Cardiac muscle cell (in vitro differentiated cells and primary cell): ENCODE results near the gene LPCAT2. TPM values are rescaled to one million over a fixed set of nuclear protein-coding genes. Genes with fewer than 3 reads are reported as not detected.

Experiments used
- DNase-seq, 2 donors: peaks; one replicate each; pipeline versions ENCODE4 v3.0.0 to v3.0.0-alpha.2; 2010 to 2017; ENCODE audit warnings: low read depth in 1 of 2, low spot score in 1 of 2
- H3K27ac ChIP-seq: fragments of 200-600 bp; sonication (generic); 2 replicates; pipeline ENCODE4 v1.5.1; 2016
- H3K27me3 ChIP-seq: fragments of 200-600 bp; sonication (generic); 2 replicates; pipeline ENCODE4 v1.6.0; 2016; ENCODE audit warnings: control low read depth
- H3K36me3 ChIP-seq: fragments of 200-600 bp; sonication (generic); 2 replicates; pipeline ENCODE4 v1.5.1; 2016; ENCODE audit warnings: control low read depth
- H3K4me1 ChIP-seq: fragments of 200-600 bp; sonication (generic); 2 replicates; pipeline ENCODE4 v1.8.1; 2017; ENCODE audit warnings: low read depth, mild to moderate bottlenecking, mixed run types
- H3K4me3 ChIP-seq: fragments of 200-600 bp; sonication (generic); 2 replicates; pipeline ENCODE4 v1.5.1; 2016; ENCODE audit warnings: mild to moderate bottlenecking
- H3K9me3 ChIP-seq: fragments of 200-600 bp; sonication (generic); 2 replicates; pipeline ENCODE4 v1.5.1; 2017; ENCODE audit warnings: low read depth, mild to moderate bottlenecking, control low read depth
- CTCF ChIP-seq: IDR thresholded peaks from 2 replicates; pipeline ENCODE4 v1.5.1; 2012; ENCODE audit warnings: low read depth, mild to moderate bottlenecking, low read length
- polyA plus RNA-seq: library from polyadenylated mRNA; unstranded; fragments of >200 nt; fragmentation: Nextera tagmentation; extraction: Ambion mirVana; gene quantifications from 2 replicates; pipeline ENCODE4 v1.2.1, GENCODE V29; 2016
- total RNA-seq: library from RNA; depleted of rRNA; stranded (reverse); fragments of >200 nt; gene quantifications from 2 replicates; pipeline ENCODE4 v1.2.3, GENCODE V29; 2016

LPCAT2 gene
- total and polyA plus RNA-seq, 2 experiments from 2014 or later = 4.0 to 6.2 TPM

DNA sequence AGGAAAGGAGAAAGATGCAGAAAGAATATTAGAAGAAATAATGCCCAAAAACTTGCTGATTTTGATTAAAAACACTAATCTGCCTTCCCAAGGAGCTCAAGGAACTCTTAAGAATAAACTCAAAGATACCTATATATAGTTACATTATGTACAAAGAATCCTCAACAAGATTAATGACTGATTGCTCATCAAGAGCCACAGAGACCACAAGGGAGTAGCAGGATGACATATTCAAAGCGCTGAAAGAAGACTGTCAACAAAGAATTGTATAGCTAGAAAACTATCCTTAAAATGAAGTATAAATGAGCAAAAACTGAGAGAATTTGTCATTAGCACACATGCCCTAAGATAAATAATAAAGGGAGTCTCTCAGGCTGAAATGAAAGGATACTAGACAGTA, 6.2 kb downstream of the LPCAT2 start:
- Histone ChIP-seq H3K27ac (no peak overlapping the region), H3K9me3 (no peaks in the 10 kb centered on the region), H3K36me3 (no peaks in the 10 kb centered on the region), H3K4me3 (no peak overlapping the region), H3K4me1 (no peaks in the 10 kb centered on the region), H3K27me3 (peaks cover 3% of the 10 kb centered on the region)
- no peak for TF ChIP-seq CTCF
- DNase-seq = no peak

- Histone ChIP-seq H3K4me3 (no peak overlapping the region), H3K4me1 (no peaks in the 10 kb centered on the region), H3K27me3 (no peaks in the 10 kb centered on the region), H3K27ac (no peak overlapping the region), H3K36me3 (no peaks in the 10 kb centered on the region), H3K9me3 (no peaks in the 10 kb centered on the region)
- DNase-seq = no peak
- no peak for TF ChIP-seq CTCF
These were observed 12.9 kb downstream of the LPCAT2 start for GRCh38 chr16:55521792-55522191.

GRCh38 chr16:55526441-55526840, 17.6 kb downstream of the LPCAT2 start:
- H3K4me1 ChIP-seq = no peaks in the 10 kb centered on the region

GRCh38 chr16:55527885-55528284, 19.0 kb downstream of the LPCAT2 start:
- no peaks in the 10 kb centered on the region for H3K27me3 ChIP-seq
- no peaks in the 10 kb centered on the region for H3K36me3 ChIP-seq
- no peak for TF ChIP-seq CTCF
- H3K4me1 ChIP-seq = no peaks in the 10 kb centered on the region
- no peak for DNase-seq
- H3K4me3 ChIP-seq = no peak overlapping the region
- H3K27ac ChIP-seq = no peak overlapping the region
- H3K9me3 ChIP-seq = no peaks in the 10 kb centered on the region

More at GRCh38 chr16:55526441-55526840, 17.6 kb downstream of the LPCAT2 start:
- DNase-seq = peak in 1 of 2 donors; percentile 58
- Histone ChIP-seq H3K27me3 (no peaks in the 10 kb centered on the region), H3K36me3 (no peaks in the 10 kb centered on the region), H3K27ac (no peak overlapping the region), H3K4me3 (no peak overlapping the region), H3K9me3 (no peaks in the 10 kb centered on the region)
- no peak for TF ChIP-seq CTCF

DNA sequence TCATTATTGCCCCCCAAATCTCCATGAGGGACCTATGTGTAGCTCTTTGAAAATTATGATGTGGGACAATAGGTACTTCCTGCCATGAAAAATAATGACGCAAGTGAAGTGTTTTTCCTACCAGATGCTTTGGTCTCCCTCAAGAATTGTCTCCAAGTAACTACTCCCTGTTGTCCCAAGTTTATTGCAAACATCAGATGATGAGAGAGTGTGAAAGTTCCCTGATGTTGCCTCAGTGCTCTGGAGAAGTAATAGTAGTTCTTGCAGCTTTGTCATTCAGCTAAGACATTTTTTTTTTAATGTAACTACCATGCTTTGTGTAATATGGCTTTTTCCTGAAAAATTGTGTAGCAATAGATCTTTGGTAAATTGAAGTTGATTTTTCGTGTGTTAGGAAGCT, 20.1 kb downstream of the LPCAT2 start:
- H3K4me1 ChIP-seq = no peaks in the 10 kb centered on the region
- no peak overlapping the region for H3K4me3 ChIP-seq
- no peaks in the 10 kb centered on the region for H3K36me3 ChIP-seq
- no peak for TF ChIP-seq CTCF
- no peak overlapping the region for H3K27ac ChIP-seq
- H3K27me3 ChIP-seq = no peaks in the 10 kb centered on the region
- peak in 1 of 2 donors; percentile 32 for DNase-seq
- H3K9me3 ChIP-seq = no peaks in the 10 kb centered on the region
